NCI-H2107 treated with DMSO at 0.1 percent for 48 hours (cell line): ENCODE results near the gene CCL18.
"Not testable (repeated sequence)": the region's sequence is repeated elsewhere in the genome, so short reads cannot be mapped to it uniquely, and the experiment has no call there.

Source experiments
- DNase-seq: peaks from one replicate; lab custom pipeline; 2025; ENCODE audit not compliant: unreplicated experiment; lab: John Stamatoyannopoulos, UW

Gene CCL18

DNA sequence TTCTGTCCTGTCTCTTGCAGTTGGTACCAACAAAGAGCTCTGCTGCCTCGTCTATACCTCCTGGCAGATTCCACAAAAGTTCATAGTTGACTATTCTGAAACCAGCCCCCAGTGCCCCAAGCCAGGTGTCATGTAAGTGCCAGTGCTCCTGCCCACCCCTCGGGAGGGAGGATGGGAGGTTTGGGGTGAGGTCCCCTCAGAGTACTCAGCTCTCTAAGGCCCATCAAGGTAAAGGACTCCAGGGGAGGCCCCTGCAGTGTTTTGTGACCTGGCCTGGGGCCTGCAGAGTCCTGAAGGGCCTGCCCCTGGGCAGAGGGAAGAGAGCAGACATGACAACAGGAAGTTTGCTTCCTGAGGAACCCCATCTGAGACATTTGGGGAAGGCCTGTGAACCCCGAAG is 6.4 kb downstream of the CCL18 start:
- DNase-seq, result no peak

DNA sequence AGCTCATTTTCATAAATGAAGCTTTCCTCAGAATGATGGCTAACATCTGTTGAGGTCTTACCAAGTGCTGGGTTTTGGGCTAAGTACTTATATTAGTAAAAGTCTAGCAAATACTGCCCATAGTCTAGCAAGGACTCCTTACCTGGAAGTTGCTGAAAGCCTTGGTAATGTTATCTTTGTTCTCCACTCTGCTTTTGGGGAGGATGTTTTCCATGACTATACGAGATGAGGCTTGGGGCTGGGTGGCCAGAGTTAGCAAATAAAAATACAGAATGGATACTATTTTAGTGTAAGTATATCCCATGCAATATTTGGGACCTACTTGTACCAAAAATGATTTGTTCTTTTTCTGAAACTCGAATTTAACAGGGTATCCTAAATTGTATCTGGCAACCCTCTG is 7.7 kb downstream of the CCL18 start:
- DNase-seq, result no peak

DNA sequence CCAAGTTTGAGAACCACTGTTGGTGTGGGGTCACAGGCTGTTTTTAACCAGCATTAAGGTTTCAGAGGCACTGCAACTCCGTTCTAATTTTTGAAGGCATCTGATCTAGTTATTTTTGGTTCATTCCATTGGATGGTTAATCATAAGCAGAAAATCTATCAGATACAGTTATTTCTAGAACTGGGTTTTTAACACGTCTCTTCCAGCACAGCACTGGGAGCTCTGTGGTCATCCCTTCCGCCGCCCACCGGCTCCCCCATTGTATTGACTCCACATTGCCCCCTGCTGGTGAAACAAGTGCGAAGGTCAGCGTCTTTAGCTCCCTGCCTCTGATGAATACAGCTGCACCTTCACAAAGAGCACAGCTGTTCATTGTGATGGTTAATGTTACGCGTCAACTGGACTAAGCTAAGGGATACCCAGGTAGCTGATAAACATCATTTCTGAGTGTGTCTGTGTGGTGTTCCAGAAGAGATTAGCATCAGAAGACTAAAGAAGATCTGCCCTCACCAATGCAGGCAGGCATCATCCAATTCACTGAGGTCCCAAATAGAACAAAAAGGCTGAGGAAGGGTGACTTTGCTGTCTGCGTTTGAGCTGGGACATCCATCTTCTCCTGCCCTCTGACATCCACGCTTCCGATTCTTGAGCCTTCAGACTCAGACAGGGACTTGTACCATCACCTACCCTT is 8.5 kb downstream of the CCL18 start:
- no peak for DNase-seq

DNA sequence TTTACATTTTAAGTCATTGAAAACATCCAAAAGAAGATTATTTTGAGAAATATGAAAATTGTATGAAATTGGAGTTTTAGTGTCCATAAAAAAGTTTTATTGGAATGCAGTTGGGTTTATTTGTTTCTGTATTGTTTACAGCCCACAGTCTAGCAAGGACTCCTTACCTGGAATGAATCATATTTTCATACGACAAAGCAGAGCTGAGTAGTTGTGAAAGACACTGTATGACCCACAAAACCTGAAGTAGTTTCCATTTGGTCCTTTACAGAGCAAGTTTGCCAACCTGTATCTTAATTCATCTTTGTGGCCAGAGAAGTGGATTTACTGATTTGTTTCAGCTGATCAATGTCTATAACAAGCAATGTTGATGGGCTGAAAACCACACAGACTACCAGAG is 10.3 kb downstream of the CCL18 start:
- DNase-seq, result no peak

DNA sequence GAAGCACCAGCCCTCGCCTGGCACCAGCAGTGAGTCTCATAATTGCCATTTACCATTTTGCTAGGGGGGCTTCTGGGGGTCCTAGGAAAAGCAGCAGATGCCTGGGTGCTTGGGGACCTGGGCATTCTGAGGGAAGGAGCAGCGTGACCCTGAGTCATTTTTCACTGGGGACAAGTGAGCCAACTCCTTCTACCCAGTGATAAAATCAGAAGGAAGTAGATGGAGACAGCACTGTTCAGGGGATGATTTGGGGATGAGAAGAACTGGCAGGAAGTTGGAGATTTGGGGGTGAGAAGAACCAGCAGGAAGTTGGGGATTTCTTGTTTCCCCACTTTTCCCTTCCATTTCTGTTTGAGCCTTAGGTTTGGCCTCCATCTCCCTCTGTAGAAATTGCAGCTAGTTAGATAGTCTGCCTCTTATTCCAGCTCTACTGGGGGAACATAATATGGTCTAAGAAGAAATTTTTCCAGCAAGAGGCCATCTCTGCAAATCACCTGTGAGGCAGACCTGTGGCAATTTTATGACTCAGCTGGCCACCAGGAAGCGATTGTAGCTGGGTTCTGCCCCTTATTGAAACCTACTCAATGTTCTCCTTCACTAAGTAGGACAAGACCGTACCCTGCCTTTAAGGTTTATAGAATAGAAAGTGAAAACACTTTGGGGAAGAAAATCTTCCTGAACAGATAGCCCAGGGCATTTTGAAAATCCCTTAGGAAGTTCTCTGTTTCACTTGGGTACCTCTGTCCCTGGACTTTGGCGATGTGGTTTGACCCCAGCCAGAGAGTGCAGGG is 17.8 kb downstream of the CCL18 start:
- DNase-seq, result not testable (repeated sequence)

DNA sequence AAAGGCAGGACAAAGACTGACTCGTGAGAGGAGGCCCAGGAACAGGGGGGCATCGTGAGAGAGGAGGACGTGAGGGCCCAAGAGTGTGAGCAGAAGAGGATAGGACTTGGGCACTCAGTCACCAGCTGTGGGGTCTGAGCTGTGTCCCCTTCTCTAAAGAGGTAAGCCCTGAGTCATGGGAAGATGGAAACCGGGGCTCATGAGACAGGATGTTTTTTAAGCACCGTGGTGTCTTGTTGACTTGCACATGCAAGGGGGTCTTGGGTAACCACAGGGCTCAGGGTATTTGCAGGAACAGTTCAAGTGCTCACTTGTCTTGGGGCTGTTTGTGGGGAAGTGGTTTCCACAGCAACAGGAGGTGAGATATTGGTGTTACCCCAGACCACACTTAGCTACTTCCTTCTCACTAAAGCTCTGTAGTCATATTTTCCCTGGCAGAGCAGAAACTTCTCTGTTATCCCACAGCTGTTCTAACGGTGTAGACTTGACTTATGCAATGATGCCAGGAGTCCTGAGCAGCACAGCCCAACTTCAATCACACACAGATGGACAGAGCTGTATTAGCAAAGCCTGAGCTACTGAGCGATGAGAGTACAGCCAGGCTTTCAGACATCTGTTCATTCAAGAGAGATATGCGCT is 18.5 kb downstream of the CCL18 start:
- DNase-seq, result not testable (repeated sequence)

DNA sequence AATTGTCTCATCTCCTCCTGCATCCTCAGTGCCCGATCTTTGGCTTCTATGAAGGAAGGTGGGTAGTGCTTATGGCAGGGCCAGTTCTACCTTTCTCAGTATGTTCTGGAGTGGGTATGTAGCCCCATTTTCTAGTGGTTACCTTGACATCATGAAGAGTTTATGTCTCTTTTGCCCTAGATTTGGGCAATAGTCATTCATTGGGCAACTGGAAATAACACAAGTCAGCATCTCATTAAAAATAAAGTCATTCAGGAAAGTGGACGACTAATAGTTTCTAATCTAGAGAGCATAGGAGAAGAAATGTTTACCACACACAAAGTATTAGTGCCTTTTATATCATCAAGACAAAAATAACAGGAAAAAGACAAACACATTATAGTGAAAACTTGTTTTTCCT is 19.6 kb downstream of the CCL18 start:
- not testable (repeated sequence) for DNase-seq

DNA sequence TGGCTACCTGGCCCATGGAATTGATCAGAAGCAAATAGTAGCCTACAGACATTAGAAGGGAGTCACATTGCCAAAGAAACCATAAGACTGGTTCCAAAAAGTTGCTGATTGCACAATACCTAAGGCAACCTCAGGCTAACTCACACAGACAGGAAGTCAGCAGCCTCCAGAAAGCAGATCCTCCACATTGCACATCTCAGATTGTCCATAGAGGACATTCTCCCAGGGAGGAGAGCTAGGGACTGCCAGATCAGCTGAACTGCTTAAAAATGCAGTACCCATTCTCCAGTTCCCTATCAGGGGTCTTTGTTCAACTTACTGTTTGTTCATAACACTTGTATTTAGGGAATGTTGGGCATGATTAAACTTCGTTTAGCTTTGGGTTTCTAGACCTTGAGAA is 21.7 kb downstream of the CCL18 start:
- no peak for DNase-seq

DNA sequence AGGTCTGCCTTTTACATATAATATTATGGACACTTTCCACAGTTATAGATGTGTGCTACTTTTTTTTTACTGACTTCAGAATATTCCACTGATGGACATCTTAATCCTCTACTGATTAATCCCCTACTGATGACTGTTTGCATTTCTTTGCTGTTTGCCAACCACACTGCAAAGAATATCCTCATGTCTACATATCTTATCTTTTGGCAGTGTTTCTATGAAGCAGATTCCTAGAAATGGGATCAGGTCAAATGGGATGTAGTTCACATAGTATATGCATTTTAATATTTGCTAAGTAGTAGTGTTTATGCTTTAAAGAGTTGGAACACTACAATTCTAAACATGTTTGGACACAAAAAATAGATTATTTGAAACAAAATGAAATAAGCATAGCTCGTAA is 22.7 kb downstream of the CCL18 start:
- DNase-seq, result no peak

DNA sequence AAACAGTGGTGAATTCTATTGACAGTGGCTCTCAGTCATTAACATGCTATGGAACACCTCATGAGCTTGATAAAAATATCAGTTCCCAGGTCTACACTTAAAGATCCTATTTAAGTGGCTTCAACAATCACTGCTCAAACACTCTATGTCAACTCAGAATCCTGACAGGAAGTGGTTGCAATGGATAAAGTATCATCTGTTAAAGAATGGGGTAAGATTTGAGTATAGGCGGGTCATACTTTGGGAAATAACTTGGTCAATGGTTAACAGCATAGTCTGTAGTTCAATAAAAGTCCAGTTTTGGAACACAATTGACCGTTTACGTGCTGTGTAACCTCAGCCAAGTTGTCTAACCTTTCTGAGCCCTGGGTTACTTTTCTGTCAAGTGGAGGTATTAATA is 23.4 kb downstream of the CCL18 start:
- DNase-seq, result not testable (repeated sequence)

DNA sequence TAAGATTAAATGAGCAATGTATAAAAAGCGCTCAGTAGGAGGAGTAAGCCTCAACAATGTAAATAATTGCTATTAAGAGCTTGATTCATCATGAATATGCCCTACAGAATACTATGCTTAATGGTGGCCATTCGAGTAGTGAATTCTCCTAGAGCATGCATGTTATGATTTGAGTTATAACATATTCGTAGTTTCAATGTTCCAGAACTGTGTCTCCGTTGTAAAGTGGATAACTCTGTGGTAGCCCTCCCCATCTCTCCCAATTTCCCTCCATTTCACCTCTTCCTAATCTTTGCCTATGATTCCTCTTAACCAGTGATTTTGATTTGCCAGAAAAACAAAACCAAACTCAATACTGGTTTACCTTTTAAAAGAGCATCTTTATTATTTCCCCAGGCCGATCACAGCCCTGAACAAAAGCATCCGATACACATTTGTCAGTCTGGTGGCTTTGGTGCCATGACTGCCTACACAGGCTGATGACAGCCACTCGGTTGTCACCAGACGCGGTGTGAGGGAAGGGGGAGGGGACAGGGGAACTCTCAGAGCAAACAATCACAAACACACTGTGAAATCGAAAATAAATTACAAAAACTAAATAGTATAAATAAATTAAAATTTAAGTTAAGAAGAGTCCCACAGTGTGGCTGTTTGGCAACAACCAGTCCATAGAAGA is 24.0 kb downstream of the CCL18 start:
- DNase-seq, result not testable (repeated sequence)

DNA sequence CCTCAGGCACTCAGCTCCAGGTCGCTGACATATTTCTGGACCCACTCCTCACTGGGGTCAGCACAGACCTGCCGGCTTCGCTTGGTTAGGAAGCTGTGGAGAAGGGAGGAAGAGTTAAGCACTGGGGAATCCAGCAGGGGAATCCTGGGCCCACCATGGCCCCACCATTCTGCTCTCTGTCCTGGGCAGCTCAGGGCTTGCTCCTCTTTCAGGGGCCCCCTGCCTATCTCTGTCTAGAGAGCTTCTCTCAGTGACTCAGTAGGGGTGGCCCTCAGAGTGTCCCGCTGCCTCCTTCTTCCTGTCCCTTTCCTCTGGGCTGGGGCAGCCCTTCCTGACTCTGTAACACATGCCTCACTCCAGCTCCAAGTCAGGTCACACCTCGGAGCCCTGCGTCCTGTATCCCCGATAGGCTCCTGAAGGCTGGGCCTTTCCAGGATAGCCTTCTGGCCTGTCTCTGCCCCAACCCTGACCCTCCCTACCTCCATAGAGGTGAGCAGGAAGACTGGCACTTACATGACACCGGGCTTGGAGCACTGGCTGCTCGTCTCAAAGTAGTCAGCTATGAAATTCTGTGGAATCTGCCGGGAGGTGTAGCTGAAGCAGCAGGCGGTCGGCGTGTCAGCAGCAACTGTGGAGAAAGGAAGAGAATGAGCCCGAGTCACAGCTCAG is 24.7 kb downstream of the CCL18 start:
- DNase-seq, result no peak

DNA sequence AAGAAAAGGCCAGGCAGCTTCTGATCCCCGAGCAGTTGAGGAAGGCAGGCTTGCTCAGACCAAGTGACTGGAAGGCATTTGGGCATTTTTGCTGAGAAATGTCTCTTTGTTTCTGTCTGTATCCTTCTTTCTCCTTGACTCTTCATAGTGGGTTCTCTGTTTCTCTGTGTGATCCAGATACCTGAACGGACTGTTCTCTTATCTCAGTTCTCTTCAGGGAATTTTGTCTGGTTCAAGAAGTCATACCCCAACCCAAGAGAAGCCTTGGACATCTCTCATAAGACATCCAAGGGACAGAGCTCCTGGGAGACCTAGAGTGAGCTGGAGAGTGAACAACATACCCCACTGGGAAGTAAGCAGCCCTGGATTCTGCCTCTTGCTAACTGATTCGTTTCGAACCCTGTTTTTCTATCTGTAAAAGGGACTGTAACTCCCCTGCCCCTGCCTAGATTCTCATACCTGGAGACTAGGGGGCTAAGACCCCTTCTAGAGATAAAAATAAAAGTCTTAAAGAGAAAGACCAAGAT is 25.3 kb downstream of the CCL18 start:
- DNase-seq, result no peak

DNA sequence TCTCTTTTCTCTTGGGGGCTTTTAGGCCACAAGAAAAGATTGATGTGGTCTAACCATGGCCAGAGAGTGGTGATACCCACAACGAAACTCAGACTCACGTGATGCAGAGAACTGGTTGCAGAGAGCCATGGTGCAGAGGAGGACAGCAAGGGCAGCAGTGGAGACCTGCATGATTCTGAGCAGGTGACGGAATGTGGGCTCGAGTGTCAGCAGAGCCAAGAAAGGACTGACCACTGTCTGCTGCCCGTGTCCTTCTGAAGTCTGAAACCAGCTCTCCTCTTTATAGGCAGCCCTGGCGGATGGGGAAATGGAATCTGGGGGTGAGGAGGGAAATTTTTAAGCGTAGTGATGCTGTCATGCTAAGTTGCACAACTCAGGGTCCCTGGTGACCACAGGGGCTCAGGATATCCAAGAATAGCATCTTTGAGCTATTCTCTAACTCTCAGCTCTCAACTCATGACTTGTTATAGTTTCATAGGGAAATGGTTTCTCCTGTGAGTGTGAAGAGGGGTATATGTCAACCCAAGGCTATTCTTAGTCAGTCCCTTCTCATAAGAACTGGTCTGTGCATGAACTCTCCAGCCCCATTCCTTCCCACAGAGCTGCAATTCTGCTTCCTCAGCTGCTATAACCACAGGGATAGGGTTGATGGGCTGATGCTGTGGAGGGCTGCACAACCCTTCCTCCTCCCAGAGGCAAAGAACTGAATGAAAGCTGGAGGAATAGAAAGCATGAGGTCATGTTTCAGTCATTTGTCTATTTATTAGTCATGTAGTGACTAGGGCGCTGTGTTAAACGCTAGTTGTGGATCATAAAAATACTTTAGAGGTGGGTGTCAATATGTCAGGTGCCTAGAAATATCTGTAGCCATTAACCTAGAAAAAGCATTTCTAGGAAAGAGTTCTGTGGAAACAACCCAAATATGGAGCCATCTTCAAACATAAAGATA is 26.1 kb downstream of the CCL18 start, which contains the start of gene CCL3:
CCL3 (minus strand) TSS at position 256 of the 949 bp plus-strand sequence; CDS start at position 171, 85 bp downstream.
- no peak for DNase-seq

DNA sequence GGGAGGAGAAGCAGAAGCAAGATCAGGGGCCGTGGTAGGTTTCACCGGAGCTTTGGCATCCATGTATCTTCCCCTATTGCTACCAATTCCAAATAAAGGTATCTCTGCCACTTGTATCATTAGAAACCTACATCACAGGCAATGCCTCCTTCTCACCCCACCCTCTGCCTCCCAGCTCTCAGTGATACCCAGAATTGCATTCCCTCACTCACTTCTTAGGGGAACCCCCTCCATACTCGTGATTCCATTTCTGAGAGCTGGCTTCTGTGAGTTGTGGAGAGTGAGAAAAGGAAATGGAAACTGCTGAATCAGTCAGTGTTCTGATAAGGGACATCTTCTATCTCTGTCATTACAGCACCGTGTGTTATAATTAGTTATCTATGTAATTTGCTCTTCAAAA is 28.2 kb downstream of the CCL18 start:
- DNase-seq, result no peak

DNA sequence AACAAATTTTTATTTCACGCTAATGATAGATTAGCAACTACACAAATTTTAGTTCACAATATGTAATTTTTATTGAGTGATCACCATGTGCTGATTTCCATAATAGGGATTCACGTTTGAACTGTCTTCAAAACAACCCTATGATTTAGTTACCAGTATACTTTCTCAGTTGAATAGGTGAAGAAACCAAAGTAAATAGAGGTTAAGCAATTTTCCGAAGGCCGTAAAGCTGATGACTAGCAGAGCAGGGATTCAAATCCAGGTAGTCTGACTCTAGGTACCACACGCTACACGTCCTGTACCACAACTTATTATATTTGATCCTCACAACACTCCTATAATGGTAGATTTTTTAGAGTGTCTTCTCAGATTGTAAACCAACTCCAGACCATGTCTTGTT is 28.6 kb downstream of the CCL18 start:
- not testable (repeated sequence) for DNase-seq

DNA sequence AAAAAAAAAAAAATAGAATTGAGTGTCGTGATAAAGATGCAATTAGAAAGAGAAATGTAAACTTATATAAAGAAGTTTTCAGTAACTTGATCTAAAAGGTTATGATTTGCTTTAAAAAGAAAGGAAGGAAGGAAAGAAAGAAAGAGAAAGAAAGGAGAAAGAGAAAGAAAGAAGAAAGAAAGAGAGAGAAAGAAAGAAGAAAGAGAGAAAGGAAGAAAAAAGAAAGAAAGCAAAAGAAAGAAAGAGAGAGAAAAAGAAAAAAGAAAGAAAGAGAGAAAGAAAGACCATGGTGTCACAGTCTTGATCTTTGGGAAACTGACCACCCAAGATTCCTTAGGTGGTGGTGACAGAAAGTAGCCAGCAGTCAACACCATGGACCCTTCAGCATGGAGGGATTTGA is 30.2 kb downstream of the CCL18 start:
- no peak for DNase-seq

DNA sequence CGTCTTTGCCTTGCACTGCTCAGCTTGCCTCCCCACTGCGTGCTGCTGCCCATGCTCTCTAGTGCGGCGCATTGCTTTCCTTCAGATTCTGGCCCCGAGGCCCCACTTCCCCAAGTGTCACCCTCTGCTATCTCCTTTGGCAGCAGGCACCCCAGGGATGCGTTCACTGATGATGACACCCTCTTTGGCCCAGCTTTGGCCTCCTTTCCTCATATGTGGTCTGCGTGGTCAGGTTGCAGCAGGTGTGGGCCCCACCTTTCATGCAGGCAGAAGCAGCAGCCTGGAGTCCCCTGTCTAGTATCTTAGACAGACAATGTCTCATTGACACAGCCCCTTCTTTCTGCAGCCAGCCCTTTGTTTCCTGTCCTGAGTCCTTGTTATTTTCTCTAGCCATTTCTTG is 30.7 kb downstream of the CCL18 start:
- DNase-seq, result no peak

DNA sequence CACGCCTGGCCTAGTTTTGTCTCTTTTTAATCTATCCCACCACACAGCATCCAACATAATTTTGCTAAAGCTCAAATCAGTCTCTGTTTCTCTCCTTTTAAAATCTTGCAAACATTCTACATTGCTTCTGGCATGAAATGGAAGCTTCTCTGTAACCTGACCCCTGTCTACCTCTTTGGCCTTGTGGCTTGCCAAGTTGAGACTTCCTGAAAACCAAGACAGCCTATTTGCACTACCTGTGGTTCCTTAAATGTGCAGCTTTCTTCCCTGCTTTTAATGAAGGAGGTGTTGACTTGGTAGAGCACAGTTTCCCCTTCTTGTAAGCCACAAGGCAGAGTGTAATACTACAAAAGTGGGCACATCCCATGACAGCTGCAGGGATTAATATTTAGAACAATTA is 31.9 kb downstream of the CCL18 start:
- no peak for DNase-seq

DNA sequence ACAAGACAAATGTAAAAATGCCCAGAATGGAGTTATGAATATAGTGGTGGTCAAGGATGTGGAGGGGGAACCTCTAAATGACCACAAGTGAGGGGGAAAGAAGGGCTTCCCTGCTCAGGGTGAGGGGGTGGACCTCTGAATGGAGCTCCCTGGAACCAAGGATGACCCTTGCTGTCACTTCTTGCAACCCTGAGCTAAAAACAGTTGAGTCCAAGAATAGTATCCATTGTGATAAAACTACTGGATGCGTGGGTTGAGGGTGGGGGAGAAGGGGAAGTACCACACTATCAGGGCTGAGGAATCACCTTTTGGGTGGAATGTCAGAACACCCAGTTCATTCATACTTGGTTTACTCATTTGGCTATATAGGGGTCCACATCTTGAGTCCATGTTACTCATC is 34.9 kb downstream of the CCL18 start:
- not testable (repeated sequence) for DNase-seq
